GM23338 (cell line): ENCODE data around the gene SCO2. TPM values are rescaled to one million over a fixed set of nuclear protein-coding genes. Genes with fewer than 3 reads are reported as not detected.

ENCODE experiments used
- ATAC-seq: fragments of 200-7000 bp; cut with Tn5 transposase; 3 replicates; pipeline ENCODE4 v1.9.1; 2020
- DNase-seq: peaks from one replicate; pipeline ENCODE4 v3.0.0-alpha.2; 2015; ENCODE audit warnings: low spot score
- H2AFZ ChIP-seq: fragments of 200-600 bp; sonication (generic); 2 replicates; pipeline ENCODE4 v1.8.0; 2016; ENCODE audit warnings: antibody characterized with exemption, mild to moderate bottlenecking, moderate library complexity
- H3F3A ChIP-seq: fragments of 200-600 bp; sonication (generic); replicated peaks from 2 replicates; pipeline ENCODE4 v1.8.0; 2017; ENCODE audit warnings: antibody characterized with exemption, mixed run types, low read depth
- H3K27ac ChIP-seq: fragments of 200-600 bp; sonication (generic); 2 replicates; pipeline ENCODE4 v1.6.1; 2016; ENCODE audit warnings: low read depth
- H3K27me3 ChIP-seq: fragments of 200-600 bp; sonication (generic); 2 replicates; pipeline ENCODE4 v1.8.0; 2016; ENCODE audit warnings: mild to moderate bottlenecking, mixed run types, moderate library complexity; ENCODE audit not compliant: insufficient read depth
- H3K36me3 ChIP-seq: fragments of 200-600 bp; sonication (generic); 2 replicates; pipeline ENCODE4 v1.8.0; 2016; ENCODE audit warnings: mild to moderate bottlenecking; ENCODE audit not compliant: insufficient read depth
- H3K4me1 ChIP-seq: fragments of 200-600 bp; sonication (generic); 2 replicates; pipeline ENCODE4 v1.8.0; 2016; ENCODE audit warnings: mild to moderate bottlenecking, moderate library complexity; ENCODE audit not compliant: insufficient read depth
- H3K4me2 ChIP-seq: fragments of 200-600 bp; sonication (generic); 2 replicates; pipeline ENCODE4 v1.7.1; 2017; ENCODE audit warnings: mixed run types
- H3K4me3 ChIP-seq: fragments of 200-600 bp; sonication (generic); 2 replicates; pipeline ENCODE4 v1.6.1; 2016; ENCODE audit warnings: mixed run types
- H3K79me2 ChIP-seq: fragments of 200-600 bp; sonication (generic); replicated peaks from 2 replicates; pipeline ENCODE4 v1.8.0; 2017; ENCODE audit warnings: mild to moderate bottlenecking; ENCODE audit not compliant: insufficient read depth
- H3K9me2 ChIP-seq: fragments of 200-600 bp; sonication (generic); 2 replicates; pipeline ENCODE4 v1.8.0; 2017; ENCODE audit not compliant: insufficient read depth
- H4K20me1 ChIP-seq: fragments of 200-600 bp; sonication (generic); replicated peaks from 2 replicates; pipeline ENCODE4 v1.8.0; 2017; ENCODE audit warnings: mild to moderate bottlenecking; ENCODE audit not compliant: insufficient read depth
- H3K27ac Mint-ChIP-seq: 2 replicates; pipeline ENCODE4 v1.8.0; 2020; ENCODE audit warnings: inconsistent platforms, mild to moderate bottlenecking, moderate library complexity, mixed read lengths
- H3K27me3 Mint-ChIP-seq: 3 replicates; pipeline ENCODE4 v1.8.0; 2022; ENCODE audit warnings: low read depth, mild to moderate bottlenecking, moderate library complexity, mixed read lengths, inconsistent platforms; ENCODE audit not compliant: insufficient read depth, poor library complexity
- H3K36me3 Mint-ChIP-seq: 3 replicates; pipeline ENCODE4 v1.8.0; 2021; ENCODE audit warnings: low read depth, mild to moderate bottlenecking, inconsistent platforms, moderate library complexity, mixed read lengths
- H3K4me1 Mint-ChIP-seq: 3 replicates; pipeline ENCODE4 v1.8.0; 2020; ENCODE audit warnings: mild to moderate bottlenecking, inconsistent platforms, mixed read lengths
- H3K4me3 Mint-ChIP-seq: 3 replicates; pipeline ENCODE4 v1.8.0; 2021; ENCODE audit warnings: moderate library complexity, mild to moderate bottlenecking, inconsistent platforms, mixed read lengths
- H3K9me3 Mint-ChIP-seq: 3 replicates; pipeline ENCODE4 v1.8.0; 2020; ENCODE audit warnings: moderate library complexity, mild to moderate bottlenecking, inconsistent platforms, mixed read lengths
- CTCF ChIP-seq, 2 experiments: fragments of 200-600 bp in 1 of 2; sonication (generic) in 1 of 2; conservative IDR thresholded peaks; 2 replicates each; pipeline versions ENCODE4 v1.5.1 to v1.6.1; 2016 to 2017; ENCODE audit warnings: antibody characterized with exemption in 2 of 2, low read depth in 2 of 2, mild to moderate bottlenecking in 2 of 2, moderate library complexity in 1 of 2
- ETS1 ChIP-seq: IDR thresholded peaks from 2 replicates; pipeline ENCODE4 v1.6.1; 2016; ENCODE audit warnings: antibody characterized with exemption
- EZH2 ChIP-seq: fragments of 200-600 bp; sonication (generic); IDR thresholded peaks from one replicate; pipeline ENCODE4 v1.8.0; 2017; ENCODE audit warnings: antibody characterized with exemption, mild to moderate bottlenecking, low read depth; ENCODE audit not compliant: unreplicated experiment
- NANOG ChIP-seq: IDR thresholded peaks from 2 replicates; pipeline ENCODE4 v1.6.1; 2016; ENCODE audit warnings: antibody characterized with exemption, borderline replicate concordance
- POLR2AphosphoS5 ChIP-seq: IDR thresholded peaks from 2 replicates; pipeline ENCODE4 v1.6.1; 2016; ENCODE audit warnings: antibody characterized with exemption, low read depth
- REST ChIP-seq: IDR thresholded peaks from one replicate; pipeline ENCODE4 v1.6.1; 2018; ENCODE audit warnings: antibody characterized with exemption; ENCODE audit not compliant: unreplicated experiment
- ZNF114 ChIP-seq: fragments of 250-450 bp; sonication (Bioruptor Pico); IDR thresholded peaks from 2 replicates; pipeline ENCODE4 v1.5.0; 2020; ENCODE audit warnings: mild to moderate bottlenecking, moderate library complexity
- ZNF462 ChIP-seq: fragments of 250-450 bp; sonication (Bioruptor Pico); IDR thresholded peaks from 2 replicates; pipeline ENCODE4 v1.5.0; 2020; ENCODE audit warnings: mild to moderate bottlenecking, moderate library complexity
- polyA plus RNA-seq: library from polyadenylated mRNA; unstranded; fragments of >200 nt; fragmentation: Nextera tagmentation; extraction: Ambion mirVana; gene quantifications from 2 replicates; pipeline ENCODE4 v1.2.1, GENCODE V29; 2016
- total RNA-seq: library from RNA; depleted of rRNA; stranded (reverse); fragments of >200 nt; shearing (Covaris generic); gene quantifications from 2 replicates; pipeline ENCODE4 v1.2.3, GENCODE V29; 2014

SCO2 gene
- total and polyA plus RNA-seq, 2 experiments from 2014 or later = 2.6 to 4.9 TPM

- TF ChIP-seq REST = no peak
- no peak for TF ChIP-seq POLR2AphosphoS5
- no peak for TF ChIP-seq ZNF462 (CRISPR knock-in tag)
These were observed 28.3 kb downstream of the SCO2 start (continued) for GRCh38 chr22:50497093-50497492.

- Histone ChIP-seq H3K4me1 (no peaks in the 10 kb centered on the region), H3K9me2 (no peaks in the 10 kb centered on the region), H3F3A (no peaks in the 10 kb centered on the region), H2AFZ (no peak overlapping the region), H4K20me1 (no peaks in the 10 kb centered on the region), H3K79me2 (no peaks in the 10 kb centered on the region), H3K27me3 (no peaks in the 10 kb centered on the region), H3K4me3 (no peak overlapping the region), H3K36me3 (no peaks in the 10 kb centered on the region), H3K4me2 (no peak overlapping the region), H3K27ac (no peak overlapping the region)
- ATAC-seq = no peak
- Mint-ChIP-seq H3K9me3 (no peaks in the 10 kb centered on the region), H3K36me3 (no peaks in the 10 kb centered on the region; the same call in 2 of the 3 replicates), H3K4me1 (no peaks in the 10 kb centered on the region; the same call in 2 of the 3 replicates), H3K4me3 (no peak overlapping the region), H3K27ac (no peak overlapping the region), H3K27me3 (peaks cover 17% of the 10 kb centered on the region)
- DNase-seq = no peak
- no peak for TF ChIP-seq ZNF114
- TF ChIP-seq EZH2 = no peak
- no peak for TF ChIP-seq POLR2AphosphoS5
- no peak for TF ChIP-seq ETS1
- TF ChIP-seq NANOG = no peak
- TF ChIP-seq CTCF (conservative IDR thresholded peaks at IDR 0.05; ENCODE audit: low read depth in 2 of 2) = no peak
These were observed 34.7 kb downstream of the SCO2 start for GRCh38 chr22:50490531-50491308.
